ENCODE data around the gene ANK3. TPM values are rescaled to one million over a fixed set of nuclear protein-coding genes. Genes with fewer than 3 reads are reported as not detected.

Gene ANK3
- total and polyA plus RNA-seq, 2 donors (not counting 3 experiments of a cell fraction or from before 2014, with no cell fraction given), result 0.88 to 8.5 TPM

- ChIA-PET POLR2A (no interaction called here), CTCF (no interaction called here)
- TF ChIP-seq GATA2 (IDR thresholded peaks at IDR 0.05; ENCODE audit: insufficient read depth, insufficient read length, low read depth, low read length) (no peak), JUN (IDR thresholded peaks at IDR 0.05; ENCODE audit: borderline replicate concordance, insufficient read depth, insufficient read length, low read depth) (no peak), FOS (IDR thresholded peaks at IDR 0.05; ENCODE audit: borderline replicate concordance, insufficient read depth, low read length) (no peak), CTCF (IDR thresholded peaks at IDR 0.05; ENCODE audit: extremely low read depth in 1 of 2, insufficient read depth in 1 of 2, low read depth in 1 of 2, low read length in 2 of 2) (no peak), MYC (IDR thresholded peaks at IDR 0.05; ENCODE audit: low read depth, low read length) (no peak), POLR2A (IDR thresholded peaks at IDR 0.05; ENCODE audit: low read depth, low read length) (no peak), MAX (IDR thresholded peaks at IDR 0.05; ENCODE audit: insufficient read depth, insufficient read length) (no peak), EZH2 (IDR thresholded peaks at IDR 0.05; ENCODE audit: borderline replicate concordance, low read depth, low read length, severe bottlenecking) (no peak), POLR2AphosphoS5 (IDR thresholded peaks at IDR 0.05; ENCODE audit: insufficient read depth, low read depth, low read length) (no peak)
- FAIRE-seq (no peak), DNase-seq (ENCODE audit: low read depth, low spot score) (no peak)
- Histone ChIP-seq H2AFZ (ENCODE audit: low read depth, low read length) (no peak overlapping the region), H3K4me3 (replicated peaks in 1 of 3; ENCODE audit: insufficient read depth in 1 of 3, low read depth in 1 of 3, low read length in 3 of 3) (no peak overlapping the region), H3K9ac (replicated peaks; ENCODE audit: extremely low read depth, insufficient read depth, low read length) (no peak overlapping the region), H3K36me3 (ENCODE audit: control insufficient read depth in 2 of 2, extremely low read depth in 1 of 2, insufficient read depth in 2 of 2, low read length in 2 of 2) (no peaks in the 10 kb centered on the region), H3K27ac (ENCODE audit: insufficient read depth, low read depth, low read length) (no peak overlapping the region), H4K20me1 (replicated peaks; ENCODE audit: control insufficient read depth, extremely low read depth, insufficient read depth, low read length) (no peaks in the 10 kb centered on the region), H3K9me1 (replicated peaks; ENCODE audit: control insufficient read depth, extremely low read depth, insufficient read depth, low read length) (no peaks in the 10 kb centered on the region), H3K79me2 (ENCODE audit: control insufficient read depth, insufficient read depth, low read length) (no peaks in the 10 kb centered on the region), H3K9me3 (replicated peaks; ENCODE audit: control insufficient read depth, insufficient read depth, low read length) (no peaks in the 10 kb centered on the region), H3K4me1 (ENCODE audit: control insufficient read depth, extremely low read depth, insufficient read depth, low read length) (peaks cover 17% of the 10 kb centered on the region), H3K4me2 (ENCODE audit: insufficient read depth, low read length) (no peak overlapping the region), H3K27me3 (ENCODE audit: control insufficient read depth in 2 of 2, insufficient read depth in 2 of 2, low read length in 2 of 2) (no peaks in the 10 kb centered on the region)
- intact Hi-C loops (cut with micrococcal nuclease) (no loop called here), dilution Hi-C loops (cut with MboI; ENCODE audit: extremely low pct_ligation_motif_present, low sequenced_read_pairs) (no loop called here)
- BruUV-seq (replicated peaks), result no TSS peak
These were observed 28.2 kb upstream of the ANK3 start for GRCh38 chr10:60417901-60418300.
